Left lung (tissue), 10 donors: ENCODE results near the gene ULK3. TPM values are rescaled to one million over a fixed set of nuclear protein-coding genes. Genes with fewer than 3 reads are reported as not detected.

Source experiments
- ATAC-seq: fragments of 200-7000 bp; cut with Tn5 transposase; one replicate; pipeline ENCODE4 v1.9.1; 2020; ENCODE audit warnings: moderate library complexity
- DNase-seq, 4 donors: peaks; one replicate each; pipeline ENCODE4 v3.0.0-alpha.2; 2013 to 2020
- H3K27ac ChIP-seq, 2 donors: fragments of 200-600 bp; sonication (generic) in 1 of 2; one replicate each; pipeline versions ENCODE4 v1.5.0 to v1.8.0; 2020 to 2021
- H3K27me3 ChIP-seq, 2 donors: fragments of 200-600 bp; sonication (generic) in 1 of 2; one replicate each; pipeline versions ENCODE4 v1.5.0 to v1.8.0; 2020 to 2021
- H3K36me3 ChIP-seq, 2 donors: fragments of 200-600 bp; sonication (generic) in 1 of 2; one replicate each; pipeline versions ENCODE4 v1.5.0 to v1.8.0; 2020 to 2021
- H3K4me1 ChIP-seq, 2 donors: fragments of 200-600 bp; one replicate each; pipeline ENCODE4 v1.8.0; 2021
- H3K4me3 ChIP-seq, 2 donors: fragments of 200-600 bp; sonication (generic) in 1 of 2; one replicate each; pipeline versions ENCODE4 v1.5.0 to v1.8.0; 2020 to 2021; ENCODE audit warnings: mild to moderate bottlenecking in 1 of 2
- H3K9me3 ChIP-seq, 2 donors: fragments of 200-600 bp; sonication (generic) in 1 of 2; one replicate each; pipeline versions ENCODE4 v1.5.0 to v1.8.0; 2020 to 2021
- intact Hi-C, 2 donors: fragments of 100-400 bp; cut with DNase I; formaldehyde crosslinking; loops; one replicate each; pipeline versions ENCODE4 v1.11.2 to v1.14.2; 2022
- polyA plus RNA-seq, 6 donors: library from polyadenylated mRNA; unstranded; fragments of 120-200 nt; gene quantifications; one replicate each; pipeline ENCODE4 v1.2.1, GENCODE V29; 2013; ENCODE audit not compliant: insufficient read length in 6 of 6
- total RNA-seq, 2 donors: library from RNA; stranded (reverse); fragmentation: NEBNext Ultra II Directional; extraction: Animal tissue kit (Norgen Biotek cat#: 25700); gene quantifications; one replicate each; pipeline ENCODE4 v1.2.1, GENCODE V29; 2021
- TF ChIP-seq, protein P1 (sequence below), 2 donors: fragments of 200-600 bp; sonication (generic) in 1 of 2; IDR thresholded peaks; one replicate each; pipeline versions ENCODE4 v1.5.0 to v1.8.0; 2021; ENCODE audit warnings: antibody characterized with exemption in 2 of 2
- donor health status: DM: no; HTN: yes; CAD: no.
- donor health status: DM: no; HTN: no; CAD: no.

The ULK3 gene
- total and polyA plus RNA-seq, 8 donors = 27.3 to 45.1 (median 37.4) TPM

DNA sequence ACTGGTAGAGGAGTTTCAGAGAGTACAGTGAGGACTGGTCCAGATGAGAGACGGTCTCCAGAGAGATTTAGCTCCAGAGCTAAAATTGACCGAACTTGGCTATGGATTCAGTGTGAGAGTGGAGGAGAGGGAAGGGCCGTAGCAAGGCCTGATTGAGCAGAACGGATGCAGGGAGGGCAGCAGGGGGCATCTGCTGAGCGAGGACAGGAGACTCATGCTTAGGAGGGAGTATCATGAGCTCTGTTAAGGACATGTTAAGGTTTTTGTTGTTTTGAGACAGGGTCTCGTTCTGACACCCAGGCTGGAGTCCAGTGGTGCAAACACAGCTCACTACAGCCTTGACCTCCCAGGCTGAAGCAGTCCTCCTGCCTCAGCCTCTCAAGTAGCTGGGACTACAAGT, 38.0 kb downstream of the ULK3 start:
- intact Hi-C loops = no loop called here
- TF ChIP-seq, protein P1, sequence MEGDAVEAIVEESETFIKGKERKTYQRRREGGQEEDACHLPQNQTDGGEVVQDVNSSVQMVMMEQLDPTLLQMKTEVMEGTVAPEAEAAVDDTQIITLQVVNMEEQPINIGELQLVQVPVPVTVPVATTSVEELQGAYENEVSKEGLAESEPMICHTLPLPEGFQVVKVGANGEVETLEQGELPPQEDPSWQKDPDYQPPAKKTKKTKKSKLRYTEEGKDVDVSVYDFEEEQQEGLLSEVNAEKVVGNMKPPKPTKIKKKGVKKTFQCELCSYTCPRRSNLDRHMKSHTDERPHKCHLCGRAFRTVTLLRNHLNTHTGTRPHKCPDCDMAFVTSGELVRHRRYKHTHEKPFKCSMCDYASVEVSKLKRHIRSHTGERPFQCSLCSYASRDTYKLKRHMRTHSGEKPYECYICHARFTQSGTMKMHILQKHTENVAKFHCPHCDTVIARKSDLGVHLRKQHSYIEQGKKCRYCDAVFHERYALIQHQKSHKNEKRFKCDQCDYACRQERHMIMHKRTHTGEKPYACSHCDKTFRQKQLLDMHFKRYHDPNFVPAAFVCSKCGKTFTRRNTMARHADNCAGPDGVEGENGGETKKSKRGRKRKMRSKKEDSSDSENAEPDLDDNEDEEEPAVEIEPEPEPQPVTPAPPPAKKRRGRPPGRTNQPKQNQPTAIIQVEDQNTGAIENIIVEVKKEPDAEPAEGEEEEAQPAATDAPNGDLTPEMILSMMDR (IDR thresholded peaks at IDR 0.05) = no peak
- no peak for ATAC-seq
- DNase-seq = peak in 1 of 4 donors; percentile 12
- no peaks in the 10 kb centered on the region for H3K27me3 ChIP-seq
- peaks cover 2 to 10% of the 10 kb centered on the region in 2 donors for H3K4me1 ChIP-seq
- H3K27ac ChIP-seq = no peak overlapping the region
- H3K36me3 ChIP-seq = peaks cover 0 to 47% of the 10 kb centered on the region in 2 donors
- no peak overlapping the region for H3K4me3 ChIP-seq
- H3K9me3 ChIP-seq = no peaks in the 10 kb centered on the region

DNA sequence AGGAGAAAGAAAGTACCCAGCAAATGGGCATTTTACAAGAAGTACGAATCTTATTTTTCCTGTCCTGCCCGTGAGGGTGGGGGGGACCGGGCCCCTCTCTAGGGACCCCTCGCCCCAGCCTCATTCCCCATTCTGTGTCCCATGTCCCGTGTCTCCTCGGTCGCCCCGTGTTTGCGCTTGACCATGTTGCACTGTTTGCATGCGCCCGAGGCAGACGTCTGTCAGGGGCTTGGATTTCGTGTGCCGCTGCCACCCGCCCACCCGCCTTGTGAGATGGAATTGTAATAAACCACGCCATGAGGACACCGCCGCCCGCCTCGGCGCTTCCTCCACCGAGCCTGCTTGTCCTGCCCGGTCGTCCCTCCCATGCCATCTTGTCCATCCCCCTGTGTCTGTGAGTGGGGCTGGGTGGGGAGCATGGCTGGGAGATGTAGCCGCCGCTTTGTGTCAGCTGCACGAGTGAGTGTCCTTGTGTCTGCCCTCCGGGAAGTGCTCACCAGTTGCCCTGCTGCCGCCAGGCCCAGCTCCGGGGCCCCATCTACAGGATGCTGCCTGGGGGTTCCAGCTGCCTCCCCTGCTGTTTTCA, 40.0 kb downstream of the ULK3 start:
- Histone ChIP-seq H3K4me1 (peaks cover 7 to 29% of the 10 kb centered on the region in 2 donors), H3K27ac (no peak overlapping the region), H3K4me3 (no peak overlapping the region), H3K36me3 (peaks cover 0 to 67% of the 10 kb centered on the region in 2 donors), H3K27me3 (no peaks in the 10 kb centered on the region), H3K9me3 (no peaks in the 10 kb centered on the region)
- ATAC-seq (no peak), DNase-seq (peak in 1 of 4 donors; percentile 72)
- intact Hi-C loops = no loop called here
- TF ChIP-seq, protein P1 (IDR thresholded peaks at IDR 0.05) = no peak

DNA sequence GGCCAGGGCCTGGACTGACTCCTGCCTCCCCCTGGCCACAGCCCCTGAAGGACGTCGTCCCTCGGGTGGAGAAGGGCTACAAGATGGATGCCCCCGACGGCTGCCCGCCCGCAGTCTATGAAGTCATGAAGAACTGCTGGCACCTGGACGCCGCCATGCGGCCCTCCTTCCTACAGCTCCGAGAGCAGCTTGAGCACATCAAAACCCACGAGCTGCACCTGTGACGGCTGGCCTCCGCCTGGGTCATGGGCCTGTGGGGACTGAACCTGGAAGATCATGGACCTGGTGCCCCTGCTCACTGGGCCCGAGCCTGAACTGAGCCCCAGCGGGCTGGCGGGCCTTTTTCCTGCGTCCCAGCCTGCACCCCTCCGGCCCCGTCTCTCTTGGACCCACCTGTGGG, 40.7 kb downstream of the ULK3 start:
- Histone ChIP-seq H3K27ac (no peak overlapping the region), H3K4me3 (no peak overlapping the region), H3K27me3 (no peaks in the 10 kb centered on the region), H3K4me1 (peaks cover 7 to 34% of the 10 kb centered on the region in 2 donors), H3K36me3 (peaks cover 0 to 70% of the 10 kb centered on the region in 2 donors), H3K9me3 (no peaks in the 10 kb centered on the region)
- TF ChIP-seq, protein P1 (IDR thresholded peaks at IDR 0.05) = no peak
- ATAC-seq = no peak
- peak in 1 of 4 donors; percentile 79 for DNase-seq
- intact Hi-C loops = no loop called here

DNA sequence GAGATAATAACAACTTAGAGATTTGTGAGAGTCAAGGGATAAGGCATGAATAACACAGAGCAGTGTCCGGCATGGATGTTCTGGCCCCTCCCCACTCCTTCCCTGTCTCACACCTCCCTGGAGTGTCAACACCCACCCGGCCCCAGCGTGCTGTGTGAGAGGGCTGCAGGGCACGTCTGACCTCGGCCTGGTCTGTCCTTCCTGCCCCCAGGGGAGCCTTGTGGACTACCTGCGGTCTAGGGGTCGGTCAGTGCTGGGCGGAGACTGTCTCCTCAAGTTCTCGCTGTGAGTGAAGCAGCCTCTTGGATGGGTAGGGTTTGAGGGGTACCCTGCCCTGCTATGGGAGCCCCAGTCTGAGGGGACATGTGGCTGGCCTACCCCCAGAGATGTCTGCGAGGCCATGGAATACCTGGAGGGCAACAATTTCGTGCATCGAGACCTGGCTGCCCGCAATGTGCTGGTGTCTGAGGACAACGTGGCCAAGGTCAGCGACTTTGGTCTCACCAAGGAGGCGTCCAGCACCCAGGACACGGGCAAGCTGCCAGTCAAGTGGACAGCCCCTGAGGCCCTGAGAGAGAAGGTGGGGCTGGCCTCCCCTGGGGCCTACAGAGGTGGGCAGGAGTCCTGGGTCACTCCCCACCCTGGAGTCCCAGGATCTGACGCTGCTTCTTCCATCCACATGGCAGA, 41.5 kb downstream of the ULK3 start:
- TF ChIP-seq, protein P1 (IDR thresholded peaks at IDR 0.05) = no peak
- Histone ChIP-seq H3K27me3 (no peaks in the 10 kb centered on the region), H3K36me3 (peaks cover 0 to 70% of the 10 kb centered on the region in 2 donors), H3K4me1 (peaks cover 7 to 39% of the 10 kb centered on the region in 2 donors), H3K9me3 (no peaks in the 10 kb centered on the region), H3K27ac (no peak overlapping the region), H3K4me3 (no peak overlapping the region)
- peak in 1 of 4 donors; percentile 74 for DNase-seq
- intact Hi-C loops = no loop called here
- ATAC-seq = no peak

DNA sequence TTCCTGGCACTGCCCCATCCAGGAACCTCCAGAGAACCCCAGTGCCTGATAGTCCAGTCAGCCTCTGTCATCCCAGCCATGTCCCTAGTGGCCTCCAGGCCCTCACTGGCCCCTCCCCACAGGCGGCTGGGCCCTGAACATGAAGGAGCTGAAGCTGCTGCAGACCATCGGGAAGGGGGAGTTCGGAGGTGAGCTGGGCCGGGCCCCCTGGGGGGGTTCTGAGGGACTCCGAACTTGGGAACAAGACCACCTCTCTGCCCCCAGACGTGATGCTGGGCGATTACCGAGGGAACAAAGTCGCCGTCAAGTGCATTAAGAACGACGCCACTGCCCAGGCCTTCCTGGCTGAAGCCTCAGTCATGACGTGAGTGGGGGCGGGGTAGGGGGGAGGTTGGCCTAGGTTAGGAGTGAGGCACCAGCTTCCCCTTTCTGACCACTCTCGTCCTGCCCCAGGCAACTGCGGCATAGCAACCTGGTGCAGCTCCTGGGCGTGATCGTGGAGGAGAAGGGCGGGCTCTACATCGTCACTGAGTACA, 42.3 kb downstream of the ULK3 start:
- H3K36me3 ChIP-seq = peaks cover 0 to 70% of the 10 kb centered on the region in 2 donors
- H3K9me3 ChIP-seq = no peaks in the 10 kb centered on the region
- H3K27me3 ChIP-seq = no peaks in the 10 kb centered on the region
- H3K4me3 ChIP-seq = no peak overlapping the region
- intact Hi-C loops = no loop called here
- DNase-seq (peak in 1 of 4 donors; percentile 80), ATAC-seq (peak; percentile 4)
- TF ChIP-seq, protein P1 (IDR thresholded peaks at IDR 0.05) = no peak
- H3K4me1 ChIP-seq = peaks cover 7 to 44% of the 10 kb centered on the region in 2 donors
- H3K27ac ChIP-seq = peak overlapping the region in 1 of 2 donors; percentile 66
